ENCODE results near the gene CDC37.

The CDC37 gene

GRCh38 chr19:10352764-10353671 is 50.3 kb downstream of the CDC37 start:
- no peak for FAIRE-seq

DNA sequence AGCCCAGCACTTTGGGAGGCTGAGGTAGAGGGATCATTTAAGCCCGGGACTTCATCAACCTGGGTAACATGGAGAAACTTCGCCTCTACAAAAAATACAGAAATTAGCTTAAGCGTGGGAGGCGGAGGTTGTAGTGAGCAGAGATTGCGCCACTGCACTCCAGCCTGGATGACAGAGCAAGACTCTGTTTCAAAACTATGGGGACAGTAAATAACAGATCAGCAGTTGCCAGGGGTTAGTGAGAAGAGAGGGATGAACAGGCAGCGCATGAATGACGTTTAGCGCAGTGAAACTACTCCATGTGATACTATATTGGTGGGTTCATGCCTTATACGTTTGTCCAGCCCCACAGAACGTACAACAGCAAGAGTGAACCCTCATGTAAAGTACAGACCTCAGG is 56.8 kb downstream of the CDC37 start:
- FAIRE-seq: no peak

- FAIRE-seq: no peak
These were observed 58.6 kb downstream of the CDC37 start for GRCh38 chr19:10344780-10345179.

- no peak for FAIRE-seq
These were observed 59.8 kb downstream of the CDC37 start for GRCh38 chr19:10343495-10343894.

Measured in G401.6 (cell line).